Esophagus muscularis mucosa (tissue), 4 donors: ENCODE data around the gene USP22. TPM values are rescaled to one million over a fixed set of nuclear protein-coding genes. Genes with fewer than 3 reads are reported as not detected.

Source experiments
- DNase-seq: peaks from one replicate; pipeline ENCODE4 v3.0.0-alpha.2; 2017; ENCODE audit errors: extremely low spot score
- H3K27ac ChIP-seq, 4 donors: fragments of 200-600 bp; sonication (generic); replicated peaks in 1 of 4; 1 replicate in 3 of 4; 2 replicates in 1 of 4; pipeline ENCODE4 v1.5.1; 2016 to 2019; ENCODE audit warnings: mild to moderate bottlenecking in 1 of 4
- H3K27me3 ChIP-seq, 4 donors: fragments of 200-600 bp; sonication (generic); one replicate each; pipeline versions ENCODE4 v1.5.1 to v1.6.0; 2016 to 2019
- H3K36me3 ChIP-seq, 4 donors: fragments of 200-600 bp; sonication (generic); one replicate each; pipeline ENCODE4 v1.5.1; 2016 to 2019
- H3K4me1 ChIP-seq, 4 donors: fragments of 200-600 bp; sonication (generic); one replicate each; pipeline ENCODE4 v1.5.1; 2016 to 2019
- H3K4me3 ChIP-seq, 4 donors: fragments of 200-600 bp; sonication (generic); 1 replicate in 2 of 4; 2 replicates in 2 of 4; pipeline ENCODE4 v1.5.1; 2016 to 2019; ENCODE audit warnings: mild to moderate bottlenecking in 4 of 4, moderate library complexity in 1 of 4
- H3K9me3 ChIP-seq, 4 donors: fragments of 200-600 bp; sonication (generic); 1 replicate in 3 of 4; 2 replicates in 1 of 4; pipeline ENCODE4 v1.5.1; 2016 to 2019
- EP300 ChIP-seq: sonication (generic); formaldehyde crosslinking; IDR thresholded peaks from one replicate; pipeline ENCODE4 v1.6.1; 2017; ENCODE audit warnings: antibody characterized with exemption
- POLR2A ChIP-seq: fragments of 450-650 bp; IDR thresholded peaks from one replicate; pipeline ENCODE4 v1.6.1; 2017; ENCODE audit warnings: antibody characterized with exemption, moderate library complexity, mild to moderate bottlenecking, low read depth
- POLR2AphosphoS5 ChIP-seq, 2 donors: sonication (generic); formaldehyde crosslinking; IDR thresholded peaks; one replicate each; pipeline ENCODE4 v1.6.1; 2017; ENCODE audit warnings: antibody characterized with exemption in 2 of 2
- WGBS: methylation state at CpG from one replicate; pipeline ENCODE4 v1.1.5; 2018; 5-methylcytosine and 5-hydroxymethylcytosine counted together
- intact Hi-C: fragments of 100-400 bp; cut with DNase I; formaldehyde crosslinking; loops from one replicate; pipeline ENCODE4 v1.15.1; 2023
- total RNA-seq, 4 donors: library from RNA; depleted of rRNA; stranded (reverse); fragments of >200 nt; gene quantifications; one replicate each; pipeline versions ENCODE4 v1.1.0 to v1.2.1, GENCODE V29; 2016
- TF ChIP-seq, protein P1 (sequence below), 3 experiments: fragments of 200-600 bp in 2 of 3; fragments of 450-650 bp in 1 of 3; sonication (generic) in 2 of 3; IDR thresholded peaks; one replicate each; pipeline ENCODE4 v1.5.1; 2017 to 2019; ENCODE audit warnings: antibody characterized with exemption in 3 of 3, mild to moderate bottlenecking in 2 of 3, moderate library complexity in 1 of 3

The USP22 gene
- total RNA-seq, 4 donors from 2014 or later, result 78.5 to 135 (median 112) TPM

- Histone ChIP-seq H3K4me1 (peaks cover 0 to 12% (median 7%) of the 10 kb centered on the region in 4 donors), H3K27me3 (no peaks in the 10 kb centered on the region), H3K9me3 (no peaks in the 10 kb centered on the region), H3K4me3 (no peak overlapping the region), H3K27ac (no peak overlapping the region), H3K36me3 (no peaks in the 10 kb centered on the region)
- DNase-seq, result no peak
- WGBS, result 100% methylated on average over 1 of the region's 1 CpG
- TF ChIP-seq EP300, result no peak
- no peak for TF ChIP-seq POLR2AphosphoS5 (IDR thresholded peaks at IDR 0.05)
- intact Hi-C loops, result no loop called here
Observed at GRCh38 chr17:21049457-21049856, 6.6 kb upstream of the USP22 start.

- Histone ChIP-seq H3K4me1 (peaks cover 7 to 13% (median 11%) of the 10 kb centered on the region in 4 donors), H3K36me3 (no peaks in the 10 kb centered on the region), H3K27ac (no peak overlapping the region), H3K27me3 (no peaks in the 10 kb centered on the region), H3K4me3 (no peak overlapping the region), H3K9me3 (no peaks in the 10 kb centered on the region)
- 93% methylated on average over 3 of the region's 3 CpGs for WGBS
- TF ChIP-seq EP300, result no peak
- TF ChIP-seq, protein P1, sequence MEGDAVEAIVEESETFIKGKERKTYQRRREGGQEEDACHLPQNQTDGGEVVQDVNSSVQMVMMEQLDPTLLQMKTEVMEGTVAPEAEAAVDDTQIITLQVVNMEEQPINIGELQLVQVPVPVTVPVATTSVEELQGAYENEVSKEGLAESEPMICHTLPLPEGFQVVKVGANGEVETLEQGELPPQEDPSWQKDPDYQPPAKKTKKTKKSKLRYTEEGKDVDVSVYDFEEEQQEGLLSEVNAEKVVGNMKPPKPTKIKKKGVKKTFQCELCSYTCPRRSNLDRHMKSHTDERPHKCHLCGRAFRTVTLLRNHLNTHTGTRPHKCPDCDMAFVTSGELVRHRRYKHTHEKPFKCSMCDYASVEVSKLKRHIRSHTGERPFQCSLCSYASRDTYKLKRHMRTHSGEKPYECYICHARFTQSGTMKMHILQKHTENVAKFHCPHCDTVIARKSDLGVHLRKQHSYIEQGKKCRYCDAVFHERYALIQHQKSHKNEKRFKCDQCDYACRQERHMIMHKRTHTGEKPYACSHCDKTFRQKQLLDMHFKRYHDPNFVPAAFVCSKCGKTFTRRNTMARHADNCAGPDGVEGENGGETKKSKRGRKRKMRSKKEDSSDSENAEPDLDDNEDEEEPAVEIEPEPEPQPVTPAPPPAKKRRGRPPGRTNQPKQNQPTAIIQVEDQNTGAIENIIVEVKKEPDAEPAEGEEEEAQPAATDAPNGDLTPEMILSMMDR (IDR thresholded peaks at IDR 0.05), result no peak
- intact Hi-C loops, result no loop called here
- DNase-seq, result no peak
Observed at GRCh38 chr17:21046216-21046615, 3.4 kb upstream of the USP22 start.

DNA sequence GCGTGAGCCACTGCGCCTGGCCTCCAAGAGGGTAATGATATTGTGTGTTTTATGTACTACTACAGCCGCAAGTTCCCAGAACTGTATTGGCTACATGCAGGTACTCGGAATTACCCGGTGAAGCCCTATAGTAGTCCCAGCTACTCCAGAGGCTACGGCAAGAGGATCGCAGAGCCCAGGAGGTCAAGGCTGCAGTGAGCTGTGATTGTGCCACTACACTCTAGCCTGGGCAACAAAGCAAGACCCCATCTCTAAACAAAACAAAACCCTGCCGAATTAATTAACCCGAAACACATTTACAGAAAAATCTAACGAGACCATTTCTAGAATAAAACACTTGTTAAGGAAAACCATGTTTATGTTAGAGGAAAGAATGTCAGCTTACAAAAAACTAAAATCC is 2.2 kb upstream of the USP22 start:
- no peak for DNase-seq
- Histone ChIP-seq H3K4me3 (no peak overlapping the region), H3K27ac (no peak overlapping the region), H3K4me1 (peaks cover 12 to 25% (median 23%) of the 10 kb centered on the region in 4 donors), H3K27me3 (no peaks in the 10 kb centered on the region), H3K36me3 (no peaks in the 10 kb centered on the region), H3K9me3 (no peaks in the 10 kb centered on the region)
- no peak for TF ChIP-seq POLR2AphosphoS5 (IDR thresholded peaks at IDR 0.05)
- TF ChIP-seq EP300, result no peak
- TF ChIP-seq, protein P1 (IDR thresholded peaks at IDR 0.05), result no peak
- no peak for TF ChIP-seq POLR2A
- intact Hi-C loops, result loop anchor here (5.0 kb wide), 1 partner anchor 237 kb away; the partner anchor contains the start of gene MAP2K3
- WGBS, result 98% methylated on average over 10 of the region's 10 CpGs

DNA sequence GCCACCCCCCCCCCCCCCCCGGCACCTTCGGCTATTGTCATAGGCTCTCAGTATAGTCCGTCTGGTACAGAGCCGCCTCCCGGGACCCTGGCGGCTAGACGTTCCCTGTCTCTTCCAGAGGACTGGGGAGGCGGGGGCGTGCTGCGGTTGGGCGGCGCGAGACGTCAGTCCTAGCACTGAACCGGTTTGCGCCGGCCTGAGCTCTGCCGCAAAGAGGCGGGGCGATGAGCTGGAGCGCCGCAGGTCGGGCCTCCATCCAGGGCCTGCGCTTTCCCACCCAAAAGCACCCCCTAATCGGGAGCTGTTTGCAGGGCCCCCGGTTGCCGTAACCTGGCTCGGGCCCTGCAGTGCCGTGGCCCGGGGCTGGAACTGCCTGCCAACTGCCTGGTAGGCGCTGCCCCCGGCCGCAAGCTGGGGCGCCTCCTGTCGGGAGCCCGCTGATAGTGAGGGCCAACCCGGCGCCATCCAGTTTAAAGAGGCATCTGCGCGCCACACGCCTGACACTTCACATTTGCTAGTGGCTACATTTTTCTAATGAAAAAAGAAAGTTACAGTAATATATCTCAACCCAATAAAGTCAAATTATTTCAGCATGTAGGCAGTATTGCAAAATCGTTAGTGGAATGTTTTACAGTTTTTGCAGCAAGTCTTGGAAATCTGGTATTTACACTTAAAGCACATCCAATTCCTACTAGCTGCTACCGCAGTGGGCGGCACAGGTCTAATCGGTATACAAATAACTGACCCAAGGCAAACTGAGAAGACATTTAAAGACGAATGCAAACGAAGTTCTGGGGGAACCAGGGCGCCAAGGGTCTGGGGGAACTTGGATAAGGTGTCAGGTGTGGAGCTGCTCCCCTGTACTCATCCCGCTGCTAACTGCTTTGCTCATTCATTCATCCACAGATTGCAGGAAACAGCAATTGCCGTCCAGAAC is 753 bp upstream of the USP22 start:
- WGBS, result 17% methylated on average over 14 of the region's 50 CpGs
- Histone ChIP-seq H3K27me3 (no peaks in the 10 kb centered on the region), H3K9me3 (no peaks in the 10 kb centered on the region), H3K4me1 (peaks cover 24 to 39% (median 37%) of the 10 kb centered on the region in 4 donors), H3K36me3 (no peaks in the 10 kb centered on the region), H3K4me3 (peak overlapping the region; percentile 54 to 100 (median 90)), H3K27ac (peak overlapping the region; percentile 93 to 100 (median 100))
- DNase-seq, result peak; percentile 99
- TF ChIP-seq, protein P1 (IDR thresholded peaks at IDR 0.05), result peak; percentile 88 to 96 (median 92)
- TF ChIP-seq POLR2A (no peak), EP300 (no peak), POLR2AphosphoS5 (IDR thresholded peaks at IDR 0.05) (peak; percentile 70 to 83)
- intact Hi-C loops, result loop anchor here (5.0 kb wide), 1 partner anchor 239 kb away; the partner anchor contains the start of gene MAP2K3

DNA sequence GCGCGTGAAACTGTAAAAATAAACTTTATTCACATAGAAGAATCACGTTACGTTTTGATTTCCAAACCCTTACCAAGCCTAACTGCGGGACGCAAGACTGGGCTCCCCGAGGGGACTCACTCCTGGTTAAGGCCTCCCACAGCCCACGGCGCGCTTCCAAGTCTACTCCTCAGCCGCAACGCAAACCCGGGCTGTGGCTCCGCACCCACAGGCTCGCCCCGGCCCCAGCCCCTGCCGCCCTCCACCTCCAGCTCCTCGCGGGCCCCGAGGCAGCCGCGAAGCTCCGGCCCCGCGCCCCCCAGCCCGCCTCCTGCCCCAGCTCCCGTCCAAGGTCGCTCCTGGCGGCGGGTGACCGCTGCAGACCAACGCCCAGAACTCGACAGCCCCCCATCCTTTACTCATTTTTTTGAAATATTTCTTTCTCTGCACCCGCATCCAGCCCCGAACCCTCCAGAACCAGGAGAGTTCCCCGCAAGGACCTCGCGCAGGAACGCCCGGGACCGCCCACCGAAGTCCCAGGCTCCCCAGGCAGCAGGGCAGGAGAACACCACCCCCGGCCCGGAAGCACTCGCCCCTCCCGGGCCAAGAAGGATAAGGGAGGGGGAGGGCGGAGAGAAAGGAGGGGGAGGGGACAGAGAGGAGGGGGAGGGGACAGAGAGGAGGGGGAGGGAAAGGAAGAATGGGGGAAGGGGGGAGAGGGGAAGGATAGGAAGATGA is 912 bp downstream of the USP22 start:
- 0% methylated on average over 40 of the region's 47 CpGs for WGBS
- H3K4me1 ChIP-seq, result peaks cover 38 to 55% (median 54%) of the 10 kb centered on the region in 4 donors
- peaks cover 0 to 4% (median 0%) of the 10 kb centered on the region in 4 donors for H3K36me3 ChIP-seq
- H3K9me3 ChIP-seq, result no peaks in the 10 kb centered on the region
- intact Hi-C loops, result loop anchor here (5.0 kb wide), 1 partner anchor 240 kb away; the partner anchor contains the start of gene MAP2K3
- DNase-seq, result peak; percentile 96
- TF ChIP-seq, protein P1 (IDR thresholded peaks at IDR 0.05), result no peak
- peak; percentile 74 to 91 for TF ChIP-seq POLR2AphosphoS5 (IDR thresholded peaks at IDR 0.05)
- TF ChIP-seq EP300, result no peak
- TF ChIP-seq POLR2A, result peak; percentile 36
- peak overlapping the region; percentile 93 to 100 (median 99) for H3K4me3 ChIP-seq
- H3K27me3 ChIP-seq, result no peaks in the 10 kb centered on the region
- H3K27ac ChIP-seq, result peak overlapping the region; percentile 100
